Measurements from ENCODE around the gene NIPAL3. TPM values are rescaled to one million over a fixed set of nuclear protein-coding genes. Genes with fewer than 3 reads are reported as not detected.

NIPAL3 gene
- total and polyA plus RNA-seq, 2 donors from 2014 or later = 13.5 to 46.4 TPM

DNA sequence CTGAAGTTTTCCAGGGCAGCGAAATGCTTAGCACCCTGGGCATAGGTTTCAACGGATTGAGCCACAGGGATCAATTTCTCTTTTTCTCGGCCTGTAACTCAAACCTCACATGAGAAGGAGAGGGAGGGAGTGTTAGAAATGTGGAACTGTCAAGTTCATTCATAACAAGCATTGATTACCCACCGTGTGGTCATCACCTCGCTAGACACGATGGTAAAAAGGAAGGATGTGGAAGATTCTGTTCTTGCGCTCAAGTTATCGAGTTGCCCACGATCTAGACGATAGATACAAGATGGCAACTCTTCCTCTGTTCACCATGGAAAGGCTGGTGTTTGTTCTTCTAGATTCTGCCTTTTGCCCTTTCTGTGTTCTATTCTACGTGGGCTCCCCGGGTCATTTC is 83.0 kb downstream of the NIPAL3 start:
- H3K4me3 ChIP-seq (ENCODE audit: low read length in 3 of 3) = no peak overlapping the region
- FAIRE-seq (no peak), DNase-seq (no peak)
- H3K27me3 ChIP-seq (ENCODE audit: control insufficient read depth, insufficient read depth, low read length) = no peaks in the 10 kb centered on the region
- no peak overlapping the region for H3K9ac ChIP-seq (ENCODE audit: low read length in 3 of 3)
- H3K4me1 ChIP-seq (ENCODE audit: control insufficient read depth in 2 of 3, insufficient read depth in 2 of 3, low read depth in 1 of 3, low read length in 3 of 3) = peaks cover 0 to 4% (median 0%) of the 10 kb centered on the region in 3 donors
- TF ChIP-seq, protein P1, sequence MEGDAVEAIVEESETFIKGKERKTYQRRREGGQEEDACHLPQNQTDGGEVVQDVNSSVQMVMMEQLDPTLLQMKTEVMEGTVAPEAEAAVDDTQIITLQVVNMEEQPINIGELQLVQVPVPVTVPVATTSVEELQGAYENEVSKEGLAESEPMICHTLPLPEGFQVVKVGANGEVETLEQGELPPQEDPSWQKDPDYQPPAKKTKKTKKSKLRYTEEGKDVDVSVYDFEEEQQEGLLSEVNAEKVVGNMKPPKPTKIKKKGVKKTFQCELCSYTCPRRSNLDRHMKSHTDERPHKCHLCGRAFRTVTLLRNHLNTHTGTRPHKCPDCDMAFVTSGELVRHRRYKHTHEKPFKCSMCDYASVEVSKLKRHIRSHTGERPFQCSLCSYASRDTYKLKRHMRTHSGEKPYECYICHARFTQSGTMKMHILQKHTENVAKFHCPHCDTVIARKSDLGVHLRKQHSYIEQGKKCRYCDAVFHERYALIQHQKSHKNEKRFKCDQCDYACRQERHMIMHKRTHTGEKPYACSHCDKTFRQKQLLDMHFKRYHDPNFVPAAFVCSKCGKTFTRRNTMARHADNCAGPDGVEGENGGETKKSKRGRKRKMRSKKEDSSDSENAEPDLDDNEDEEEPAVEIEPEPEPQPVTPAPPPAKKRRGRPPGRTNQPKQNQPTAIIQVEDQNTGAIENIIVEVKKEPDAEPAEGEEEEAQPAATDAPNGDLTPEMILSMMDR (IDR thresholded peaks at IDR 0.05; ENCODE audit: borderline replicate concordance, extremely low read depth, insufficient read depth) = no peak
- H3K36me3 ChIP-seq (ENCODE audit: control insufficient read depth in 2 of 3, insufficient read depth in 3 of 3, low read length in 3 of 3) = no peaks in the 10 kb centered on the region
- intact Hi-C loops (cut with DNase I) = no loop called here
- H3K9me3 ChIP-seq (ENCODE audit: control insufficient read depth in 2 of 3, insufficient read depth in 1 of 3, low read length in 3 of 3) = peaks cover 0 to 2% (median 0%) of the 10 kb centered on the region in 3 donors
- no peak overlapping the region for H3K27ac ChIP-seq (ENCODE audit: low read depth in 2 of 2, low read length in 2 of 2)

DNA sequence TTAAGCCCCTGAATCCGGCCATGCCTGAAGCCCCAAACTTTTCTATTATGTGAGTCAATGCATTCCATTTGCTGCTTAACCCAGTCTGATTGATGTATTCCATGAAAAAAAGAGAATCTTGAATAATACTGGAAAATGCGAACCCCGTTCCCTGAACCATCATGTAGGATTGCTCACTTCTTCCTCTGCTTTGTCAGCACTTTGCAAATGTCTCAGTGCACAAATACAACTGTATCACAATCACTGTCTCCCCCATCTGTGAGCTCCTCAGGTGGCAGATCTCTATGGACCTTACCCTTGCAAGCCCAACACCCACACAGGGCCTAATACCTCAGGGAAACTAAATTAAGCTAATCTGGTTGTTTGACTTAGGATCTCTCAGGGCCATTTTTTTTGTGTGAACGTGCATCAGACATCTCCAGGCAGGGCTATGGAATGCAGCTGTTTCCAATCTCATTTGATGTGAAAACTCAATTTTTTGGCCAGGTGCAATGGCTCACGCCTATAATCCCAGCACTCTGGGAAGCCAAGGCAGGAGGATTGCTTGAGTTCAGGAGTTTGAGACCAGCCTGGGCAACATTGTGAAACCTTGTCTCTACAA is 84.9 kb downstream of the NIPAL3 start:
- no peak overlapping the region for H3K9ac ChIP-seq (ENCODE audit: low read length in 3 of 3)
- no peak overlapping the region for H3K4me3 ChIP-seq (ENCODE audit: low read length in 3 of 3)
- FAIRE-seq (no peak), DNase-seq (no peak)
- H3K9me3 ChIP-seq (ENCODE audit: control insufficient read depth in 2 of 3, insufficient read depth in 1 of 3, low read length in 3 of 3) = peaks cover 0 to 2% (median 0%) of the 10 kb centered on the region in 3 donors
- no peaks in the 10 kb centered on the region for H3K27me3 ChIP-seq (ENCODE audit: control insufficient read depth, insufficient read depth, low read length)
- intact Hi-C loops (cut with DNase I) = no loop called here
- TF ChIP-seq, protein P1 (IDR thresholded peaks at IDR 0.05; ENCODE audit: borderline replicate concordance, extremely low read depth, insufficient read depth) = no peak
- peaks cover 0 to 6% (median 0%) of the 10 kb centered on the region in 3 donors for H3K4me1 ChIP-seq (ENCODE audit: control insufficient read depth in 2 of 3, insufficient read depth in 2 of 3, low read depth in 1 of 3, low read length in 3 of 3)
- H3K27ac ChIP-seq (ENCODE audit: low read depth in 2 of 2, low read length in 2 of 2) = no peak overlapping the region
- H3K36me3 ChIP-seq (ENCODE audit: control insufficient read depth in 2 of 3, insufficient read depth in 3 of 3, low read length in 3 of 3) = no peaks in the 10 kb centered on the region

DNA sequence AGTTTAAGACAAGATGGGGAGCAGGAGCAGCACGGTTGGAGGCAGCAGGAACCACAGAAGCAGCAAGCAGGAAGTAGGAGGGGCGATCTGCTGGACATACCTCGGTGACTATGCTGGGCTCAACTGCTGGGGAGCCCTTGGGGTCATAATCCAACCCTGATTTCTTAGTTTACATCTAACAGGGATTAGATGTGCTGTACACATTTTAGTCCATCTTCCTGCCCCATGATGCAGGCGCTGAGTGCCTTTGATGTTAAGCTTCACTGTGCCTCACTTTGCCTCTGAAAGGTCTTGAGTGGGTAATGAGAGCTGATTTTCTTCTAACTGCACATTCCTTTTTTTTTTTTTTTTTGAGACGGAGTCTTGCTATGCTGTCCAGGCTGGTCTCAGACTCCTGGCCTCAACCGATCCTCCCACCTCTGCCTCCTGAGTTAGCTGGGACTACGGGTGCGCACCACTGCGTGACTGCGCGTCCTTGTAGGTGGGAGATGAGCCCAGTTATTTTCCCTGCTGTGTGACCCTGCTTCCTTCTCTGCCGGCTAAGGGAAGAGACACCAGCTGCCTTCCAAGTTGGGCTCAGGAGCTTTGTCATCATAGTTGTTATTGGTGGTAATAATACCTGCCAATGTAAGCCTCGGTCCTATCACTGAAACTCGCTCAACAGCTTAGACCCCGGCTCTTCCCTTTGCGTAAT is 85.9 kb downstream of the NIPAL3 start:
- TF ChIP-seq, protein P1 (IDR thresholded peaks at IDR 0.05; ENCODE audit: borderline replicate concordance, extremely low read depth, insufficient read depth) = no peak
- intact Hi-C loops (cut with DNase I) = no loop called here
- Histone ChIP-seq H3K36me3 (ENCODE audit: control insufficient read depth in 2 of 3, insufficient read depth in 3 of 3, low read length in 3 of 3) (no peaks in the 10 kb centered on the region), H3K9ac (ENCODE audit: low read length in 3 of 3) (peak overlapping the region in 2 of 3 donors; percentile 8 to 22), H3K27me3 (ENCODE audit: control insufficient read depth, insufficient read depth, low read length) (no peaks in the 10 kb centered on the region), H3K4me1 (ENCODE audit: control insufficient read depth in 2 of 3, insufficient read depth in 2 of 3, low read depth in 1 of 3, low read length in 3 of 3) (peaks cover 0 to 6% (median 0%) of the 10 kb centered on the region in 3 donors), H3K27ac (ENCODE audit: low read depth in 2 of 2, low read length in 2 of 2) (peak overlapping the region in 1 of 2 donors; percentile 60), H3K9me3 (ENCODE audit: control insufficient read depth in 2 of 3, insufficient read depth in 1 of 3, low read length in 3 of 3) (no peaks in the 10 kb centered on the region), H3K4me3 (ENCODE audit: low read length in 3 of 3) (peak overlapping the region; percentile 65 to 70 (median 67))
- FAIRE-seq (no peak), DNase-seq (peak in 1 of 5 donors; percentile 23)
